NCI-H774 (cell line): ENCODE measurements around the gene PCNX1.
"Not testable (repeated sequence)": the region's sequence is repeated elsewhere in the genome, so short reads cannot be mapped to it uniquely, and the experiment has no call there.

ENCODE experiments used
- DNase-seq: peaks from one replicate; lab custom pipeline; 2025; lab: John Stamatoyannopoulos, UW

Gene PCNX1

GRCh38 chr14:70907176-70907995 is at the start of gene PCNX1:
PCNX1 (plus strand) TSS chr14:70907459; CDS start chr14:70907851, 392 bp downstream.
- peak; percentile 52 for DNase-seq

GRCh38 chr14:70857496-70857890 is 49.8 kb upstream of the PCNX1 start:
- DNase-seq, result no peak

GRCh38 chr14:70858641-70859040 is 48.6 kb upstream of the PCNX1 start:
- DNase-seq, result no peak

- DNase-seq, result not testable (repeated sequence)
These were observed 40.3 kb upstream of the PCNX1 start for GRCh38 chr14:70866992-70867391.

GRCh38 chr14:70871001-70871400 is 36.3 kb upstream of the PCNX1 start:
- no peak for DNase-seq

GRCh38 chr14:70871863-70872677 is 35.2 kb upstream of the PCNX1 start:
- DNase-seq, result no peak

- DNase-seq, result no peak
These were observed 34.6 kb upstream of the PCNX1 start for GRCh38 chr14:70872678-70873020.

- no peak for DNase-seq
These were observed 33.6 kb upstream of the PCNX1 start for GRCh38 chr14:70873627-70874026.

- DNase-seq, result not testable (repeated sequence)
These were observed 31.3 kb upstream of the PCNX1 start for GRCh38 chr14:70875811-70876460.

GRCh38 chr14:70879448-70879847 is 27.8 kb upstream of the PCNX1 start:
- DNase-seq, result no peak

GRCh38 chr14:70880888-70881287 is 26.4 kb upstream of the PCNX1 start:
- not testable (repeated sequence) for DNase-seq

- no peak for DNase-seq
These were observed 25.6 kb upstream of the PCNX1 start for GRCh38 chr14:70881549-70882177.

- no peak for DNase-seq
These were observed 24.3 kb upstream of the PCNX1 start for GRCh38 chr14:70882776-70883492.

GRCh38 chr14:70884595-70885342 is 22.5 kb upstream of the PCNX1 start:
- DNase-seq, result no peak

- DNase-seq, result no peak
These were observed 21.8 kb upstream of the PCNX1 start for GRCh38 chr14:70885343-70886022.

- no peak for DNase-seq
These were observed 20.6 kb upstream of the PCNX1 start for GRCh38 chr14:70886421-70887206.

GRCh38 chr14:70887207-70887681 is 20.0 kb upstream of the PCNX1 start:
- DNase-seq, result no peak

- no peak for DNase-seq
These were observed 19.3 kb upstream of the PCNX1 start for GRCh38 chr14:70887737-70888499.
